Neural cell (in vitro differentiated cells): Measurements from ENCODE around the gene PELO. TPM values are rescaled to one million over a fixed set of nuclear protein-coding genes. Genes with fewer than 3 reads are reported as not detected.

Source experiments
- H2AFZ ChIP-seq: fragments of 200-600, 300-800 bp; sonication (generic), shearing (Covaris generic); 2 replicates; pipeline ENCODE4 v1.6.0; 2014; ENCODE audit warnings: low read depth, mild to moderate bottlenecking, antibody characterized with exemption, low read length, moderate library complexity
- H3F3A ChIP-seq: fragments of 200-600 bp; shearing (Covaris generic); 2 replicates; pipeline ENCODE4 v1.6.1; 2016; ENCODE audit warnings: mild to moderate bottlenecking, moderate library complexity, mixed read lengths, antibody characterized with exemption, low read length; ENCODE audit not compliant: insufficient read depth, poor library complexity, severe bottlenecking
- H3K27ac ChIP-seq: fragments of 200-600, 300-800 bp; sonication (generic), shearing (Covaris generic); 2 replicates; pipeline ENCODE4 v1.5.1; 2014; ENCODE audit warnings: mild to moderate bottlenecking, low read length, moderate library complexity
- H3K27me3 ChIP-seq: fragments of 300-800, 200-600 bp; sonication (generic), shearing (Covaris generic); 2 replicates; pipeline ENCODE4 v1.6.0; 2014; ENCODE audit warnings: mild to moderate bottlenecking, low read depth, low read length, moderate library complexity; ENCODE audit not compliant: insufficient read depth
- H3K36me3 ChIP-seq: fragments of 300-800, 200-600 bp; sonication (generic), shearing (Covaris generic); 2 replicates; pipeline ENCODE4 v1.5.1; 2014; ENCODE audit warnings: mild to moderate bottlenecking, antibody characterized with exemption, low read length, moderate library complexity; ENCODE audit not compliant: insufficient read depth
- H3K4me2 ChIP-seq: fragments of 300-800, 200-600 bp; sonication (generic), shearing (Covaris generic); 2 replicates; pipeline ENCODE4 v1.6.0; 2014; ENCODE audit warnings: mild to moderate bottlenecking, low read length
- H3K4me3 ChIP-seq: fragments of 300-800, 200-600 bp; sonication (generic), shearing (Covaris generic); 2 replicates; pipeline ENCODE4 v1.5.1; 2014; ENCODE audit warnings: mild to moderate bottlenecking, low read length, moderate library complexity
- H3K79me2 ChIP-seq: fragments of 200-600 bp; shearing (Covaris generic); replicated peaks from 2 replicates; pipeline ENCODE4 v1.6.0; 2014; ENCODE audit warnings: mild to moderate bottlenecking, low read length, moderate library complexity; ENCODE audit not compliant: insufficient read depth
- H3K9ac ChIP-seq: fragments of 300-800, 200-600 bp; sonication (generic), shearing (Covaris generic); 2 replicates; pipeline ENCODE4 v1.6.1; 2016; ENCODE audit warnings: mild to moderate bottlenecking, low read length, mixed read lengths
- H3K9me2 ChIP-seq: fragments of 200-600 bp; shearing (Covaris generic); 2 replicates; pipeline ENCODE4 v1.6.1; 2016; ENCODE audit warnings: mild to moderate bottlenecking, low read length, mixed read lengths; ENCODE audit not compliant: insufficient read depth
- H3K9me3 ChIP-seq: fragments of 200-600, 300-800 bp; sonication (generic), shearing (Covaris generic); 2 replicates; pipeline ENCODE4 v1.6.1; 2016; ENCODE audit warnings: mild to moderate bottlenecking, mixed run types, low read length, moderate library complexity, mixed read lengths
- H4K20me1 ChIP-seq: fragments of 200-600 bp; shearing (Covaris generic); 2 replicates; pipeline ENCODE4 v1.6.1; 2016; ENCODE audit warnings: mild to moderate bottlenecking, mixed run types; ENCODE audit not compliant: insufficient read depth
- EP300 ChIP-seq: fragments of 450-650 bp; conservative IDR thresholded peaks from 2 replicates; pipeline ENCODE4 v1.6.1; 2014; ENCODE audit warnings: antibody characterized with exemption, mild to moderate bottlenecking, moderate library complexity; ENCODE audit not compliant: poor library complexity, severe bottlenecking
- EZH2 ChIP-seq: fragments of 200-600, 300-800 bp; shearing (Covaris generic), sonication (generic); IDR thresholded peaks from 2 replicates; pipeline ENCODE4 v1.6.1; 2014; ENCODE audit warnings: antibody characterized with exemption, low read length, borderline replicate concordance, mild to moderate bottlenecking; ENCODE audit not compliant: insufficient read depth, poor library complexity, severe bottlenecking
- MXI1 ChIP-seq: fragments of 450-650 bp; conservative IDR thresholded peaks from 2 replicates; pipeline ENCODE4 v1.6.1; 2014; ENCODE audit warnings: antibody characterized with exemption, mild to moderate bottlenecking; ENCODE audit not compliant: poor library complexity, severe bottlenecking
- POLR2AphosphoS5 ChIP-seq: IDR thresholded peaks from 2 replicates; pipeline ENCODE4 v1.6.1; 2012
- RAD21 ChIP-seq: fragments of 450-650 bp; conservative IDR thresholded peaks from 2 replicates; pipeline ENCODE4 v1.6.1; 2014; ENCODE audit warnings: antibody characterized with exemption, mild to moderate bottlenecking, moderate library complexity
- REST ChIP-seq: IDR thresholded peaks from 2 replicates; pipeline ENCODE4 v1.6.1; 2012; ENCODE audit warnings: borderline replicate concordance
- SMC3 ChIP-seq: fragments of 450-650 bp; conservative IDR thresholded peaks from 2 replicates; pipeline ENCODE4 v1.6.1; 2014; ENCODE audit warnings: antibody characterized with exemption, mild to moderate bottlenecking, moderate library complexity; ENCODE audit not compliant: poor library complexity
- TAF1 ChIP-seq: IDR thresholded peaks from 2 replicates; pipeline ENCODE4 v1.6.1; 2012; ENCODE audit warnings: low read depth
- polyA plus RNA-seq: library from polyadenylated mRNA; depleted of rRNA; stranded (reverse); fragments of >200 nt; gene quantifications from 2 replicates; pipeline ENCODE4 v1.2.3, GENCODE V29; 2014
- TF ChIP-seq, protein P1 (sequence below): fragments of 450-650 bp; IDR thresholded peaks from 2 replicates; pipeline ENCODE4 v1.5.1; 2014; ENCODE audit warnings: antibody characterized with exemption, mild to moderate bottlenecking, moderate library complexity; ENCODE audit not compliant: poor library complexity, severe bottlenecking

Gene PELO
- polyA plus RNA-seq, 1 donor from 2014 or later: 10.5 TPM

GRCh38 chr5:52834320-52834719 is 46.6 kb downstream of the PELO start:
- no peaks in the 10 kb centered on the region for H3K79me2 ChIP-seq

GRCh38 chr5:52837068-52837467 is 49.4 kb downstream of the PELO start:
- Histone ChIP-seq H3K9me3 (no peaks in the 10 kb centered on the region), H4K20me1 (no peaks in the 10 kb centered on the region), H3K36me3 (no peaks in the 10 kb centered on the region), H2AFZ (no peak overlapping the region), H3F3A (no peaks in the 10 kb centered on the region), H3K27me3 (no peaks in the 10 kb centered on the region), H3K27ac (no peak overlapping the region), H3K79me2 (no peaks in the 10 kb centered on the region), H3K4me3 (no peak overlapping the region), H3K4me2 (no peak overlapping the region), H3K9ac (no peak overlapping the region), H3K9me2 (no peaks in the 10 kb centered on the region)
- TF ChIP-seq RAD21 (no peak), SMC3 (no peak), POLR2AphosphoS5 (no peak), REST (no peak), EP300 (no peak), EZH2 (no peak), TAF1 (no peak)

More at GRCh38 chr5:52834320-52834719, 46.6 kb downstream of the PELO start:
- TF ChIP-seq SMC3 (no peak), EZH2 (no peak), REST (no peak), EP300 (no peak), TAF1 (no peak), RAD21 (no peak), MXI1 (no peak), POLR2AphosphoS5 (no peak)
- TF ChIP-seq, protein P1, sequence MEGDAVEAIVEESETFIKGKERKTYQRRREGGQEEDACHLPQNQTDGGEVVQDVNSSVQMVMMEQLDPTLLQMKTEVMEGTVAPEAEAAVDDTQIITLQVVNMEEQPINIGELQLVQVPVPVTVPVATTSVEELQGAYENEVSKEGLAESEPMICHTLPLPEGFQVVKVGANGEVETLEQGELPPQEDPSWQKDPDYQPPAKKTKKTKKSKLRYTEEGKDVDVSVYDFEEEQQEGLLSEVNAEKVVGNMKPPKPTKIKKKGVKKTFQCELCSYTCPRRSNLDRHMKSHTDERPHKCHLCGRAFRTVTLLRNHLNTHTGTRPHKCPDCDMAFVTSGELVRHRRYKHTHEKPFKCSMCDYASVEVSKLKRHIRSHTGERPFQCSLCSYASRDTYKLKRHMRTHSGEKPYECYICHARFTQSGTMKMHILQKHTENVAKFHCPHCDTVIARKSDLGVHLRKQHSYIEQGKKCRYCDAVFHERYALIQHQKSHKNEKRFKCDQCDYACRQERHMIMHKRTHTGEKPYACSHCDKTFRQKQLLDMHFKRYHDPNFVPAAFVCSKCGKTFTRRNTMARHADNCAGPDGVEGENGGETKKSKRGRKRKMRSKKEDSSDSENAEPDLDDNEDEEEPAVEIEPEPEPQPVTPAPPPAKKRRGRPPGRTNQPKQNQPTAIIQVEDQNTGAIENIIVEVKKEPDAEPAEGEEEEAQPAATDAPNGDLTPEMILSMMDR: no peak
- no peaks in the 10 kb centered on the region for H4K20me1 ChIP-seq
- no peaks in the 10 kb centered on the region for H3K9me2 ChIP-seq
- H3K4me3 ChIP-seq: no peak overlapping the region
- H3K36me3 ChIP-seq: no peaks in the 10 kb centered on the region
- H3K4me2 ChIP-seq: no peak overlapping the region
- H3F3A ChIP-seq: no peaks in the 10 kb centered on the region
- no peaks in the 10 kb centered on the region for H3K9me3 ChIP-seq
- no peak overlapping the region for H3K9ac ChIP-seq
- H3K27me3 ChIP-seq: no peaks in the 10 kb centered on the region
- H3K27ac ChIP-seq: no peak overlapping the region
- no peak overlapping the region for H2AFZ ChIP-seq

Other genes starting within 250 kb of the PELO start
- 0.10 and 0.15 TPM in 2 replicates for gene ITGA1, start within 50 bp of the PELO start, polyA plus RNA-seq
- 0.20 and 0.34 TPM in 2 replicates for gene ITGA2, start 201.4 kb downstream of the PELO start, polyA plus RNA-seq